ENCODE results near the gene TPCN1. TPM values are rescaled to one million over a fixed set of nuclear protein-coding genes. Genes with fewer than 3 reads are reported as not detected.

Gene TPCN1
- total RNA-seq, 1 experiment from 2014 or later: 7.6 TPM

GRCh38 chr12:113186033-113186365 is 35.3 kb upstream of the TPCN1 start:
- Histone ChIP-seq H3K27me3 (replicated peaks) (no peaks in the 10 kb centered on the region), H3K4me3 (peak overlapping the region; percentile 93), H3K4me1 (replicated peaks) (peaks cover 34% of the 10 kb centered on the region), H3K36me3 (peaks cover 48% of the 10 kb centered on the region), H3K9me3 (replicated peaks) (no peaks in the 10 kb centered on the region), H3K27ac (peak overlapping the region; percentile 97; the same call in 1 of the 2 replicates)
- no peak for DNase-seq (ENCODE audit: low read depth in 1 of 2, low spot score in 2 of 2)

- H3K4me1 ChIP-seq (replicated peaks): peaks cover 36% of the 10 kb centered on the region
- H3K4me3 ChIP-seq: peak overlapping the region; percentile 93; the same call in 1 of the 2 replicates
- no peak overlapping the region for H3K27ac ChIP-seq
- H3K36me3 ChIP-seq: peaks cover 56% of the 10 kb centered on the region
- no peaks in the 10 kb centered on the region for H3K9me3 ChIP-seq (replicated peaks)
- H3K27me3 ChIP-seq (replicated peaks): no peaks in the 10 kb centered on the region
- peak in 1 of 2 experiments; percentile 37 for DNase-seq (ENCODE audit: low read depth in 1 of 2, low spot score in 2 of 2)
Measured at GRCh38 chr12:113186666-113187325, 34.5 kb upstream of the TPCN1 start.

GRCh38 chr12:113189361-113189760 is 31.9 kb upstream of the TPCN1 start:
- Histone ChIP-seq H3K4me1 (replicated peaks) (peaks cover 56% of the 10 kb centered on the region), H3K36me3 (peaks cover 56% of the 10 kb centered on the region), H3K4me3 (no peak overlapping the region), H3K27ac (no peak overlapping the region), H3K27me3 (replicated peaks) (no peaks in the 10 kb centered on the region), H3K9me3 (replicated peaks) (no peaks in the 10 kb centered on the region)
- no peak for DNase-seq (ENCODE audit: low read depth in 1 of 2, low spot score in 2 of 2)

GRCh38 chr12:113190761-113191160 is 30.5 kb upstream of the TPCN1 start:
- DNase-seq (ENCODE audit: low read depth in 1 of 2, low spot score in 2 of 2): no peak
- Histone ChIP-seq H3K36me3 (peaks cover 48% of the 10 kb centered on the region), H3K9me3 (replicated peaks) (no peaks in the 10 kb centered on the region), H3K27me3 (replicated peaks) (no peaks in the 10 kb centered on the region), H3K27ac (no peak overlapping the region), H3K4me1 (replicated peaks) (peaks cover 70% of the 10 kb centered on the region), H3K4me3 (no peak overlapping the region)

DNA sequence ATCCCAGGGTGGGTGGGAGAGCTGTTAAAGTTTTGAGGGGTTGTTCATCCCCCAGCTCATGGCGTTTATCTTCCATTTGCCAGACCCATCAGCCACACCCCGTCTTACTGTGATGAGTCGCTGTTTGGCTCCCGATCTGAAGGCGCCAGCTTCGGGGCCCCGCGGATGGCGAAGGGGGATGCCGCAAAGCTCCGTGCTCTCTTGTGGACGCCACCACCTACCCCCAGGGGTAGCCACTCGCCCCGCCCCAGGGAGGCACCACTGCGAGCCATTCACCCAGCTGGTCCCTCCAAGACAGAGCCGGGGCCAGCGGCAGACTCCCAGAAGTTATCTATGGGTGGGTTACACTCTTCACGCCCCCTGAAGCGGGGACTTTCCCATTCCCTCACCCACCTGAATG is 30.0 kb upstream of the TPCN1 start:
- peaks cover 48% of the 10 kb centered on the region for H3K36me3 ChIP-seq
- no peak for DNase-seq (ENCODE audit: low read depth in 1 of 2, low spot score in 2 of 2)
- no peak overlapping the region for H3K27ac ChIP-seq
- H3K4me1 ChIP-seq (replicated peaks): peaks cover 67% of the 10 kb centered on the region
- H3K27me3 ChIP-seq (replicated peaks): no peaks in the 10 kb centered on the region
- H3K4me3 ChIP-seq: no peak overlapping the region
- H3K9me3 ChIP-seq (replicated peaks): no peaks in the 10 kb centered on the region

- peaks cover 26% of the 10 kb centered on the region for H3K36me3 ChIP-seq
- DNase-seq (ENCODE audit: low read depth in 1 of 2, low spot score in 2 of 2): peak; percentile 55 to 63
- H3K4me1 ChIP-seq (replicated peaks): peaks cover 52% of the 10 kb centered on the region
- no peak overlapping the region for H3K4me3 ChIP-seq
- peak overlapping the region; percentile 70 for H3K27ac ChIP-seq
- H3K9me3 ChIP-seq (replicated peaks): no peaks in the 10 kb centered on the region
- H3K27me3 ChIP-seq (replicated peaks): no peaks in the 10 kb centered on the region
Measured at GRCh38 chr12:113194971-113195391, 26.3 kb upstream of the TPCN1 start.

DNA sequence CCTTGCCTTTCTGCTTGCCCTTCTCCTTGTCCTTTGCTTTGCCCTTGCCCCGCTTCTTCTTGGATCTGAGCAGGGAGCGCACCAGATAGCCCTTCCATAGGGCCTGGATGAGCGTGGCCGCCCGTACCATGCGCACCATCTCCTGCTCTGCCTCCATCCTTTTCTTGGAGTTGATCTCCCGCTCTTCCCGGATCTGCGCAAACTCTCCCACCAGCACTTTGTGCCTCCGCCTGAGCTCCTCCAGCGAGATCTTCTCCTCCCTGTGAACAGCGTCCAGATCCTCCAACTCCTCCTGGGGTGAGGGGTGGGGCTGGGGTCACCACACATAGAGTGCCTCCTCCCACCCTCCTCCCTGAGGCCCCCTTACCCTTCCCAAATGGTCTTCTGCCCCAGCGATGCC is 25.7 kb upstream of the TPCN1 start:
- H3K27ac ChIP-seq: peak overlapping the region; percentile 70; the same call in 1 of the 2 replicates
- H3K9me3 ChIP-seq (replicated peaks): no peaks in the 10 kb centered on the region
- DNase-seq (ENCODE audit: low read depth in 1 of 2, low spot score in 2 of 2): no peak
- H3K27me3 ChIP-seq (replicated peaks): no peaks in the 10 kb centered on the region
- H3K36me3 ChIP-seq: peaks cover 23% of the 10 kb centered on the region
- peaks cover 52% of the 10 kb centered on the region for H3K4me1 ChIP-seq (replicated peaks)
- H3K4me3 ChIP-seq: no peak overlapping the region

GRCh38 chr12:113196582-113196981 is 24.7 kb upstream of the TPCN1 start:
- DNase-seq (ENCODE audit: low read depth in 1 of 2, low spot score in 2 of 2): no peak
- no peak overlapping the region for H3K4me3 ChIP-seq
- peaks cover 46% of the 10 kb centered on the region for H3K4me1 ChIP-seq (replicated peaks)
- H3K27me3 ChIP-seq (replicated peaks): no peaks in the 10 kb centered on the region
- H3K36me3 ChIP-seq: peaks cover 13% of the 10 kb centered on the region
- no peaks in the 10 kb centered on the region for H3K9me3 ChIP-seq (replicated peaks)
- H3K27ac ChIP-seq: no peak overlapping the region

- peaks cover 45% of the 10 kb centered on the region for H3K4me1 ChIP-seq (replicated peaks)
- no peaks in the 10 kb centered on the region for H3K9me3 ChIP-seq (replicated peaks)
- no peak overlapping the region for H3K27ac ChIP-seq
- H3K4me3 ChIP-seq: no peak overlapping the region
- H3K27me3 ChIP-seq (replicated peaks): no peaks in the 10 kb centered on the region
- peak; percentile 54 to 67 for DNase-seq (ENCODE audit: low read depth in 1 of 2, low spot score in 2 of 2)
- H3K36me3 ChIP-seq: peaks cover 9% of the 10 kb centered on the region
Measured at GRCh38 chr12:113196990-113197389, 24.3 kb upstream of the TPCN1 start.

- no peak for DNase-seq (ENCODE audit: low read depth in 1 of 2, low spot score in 2 of 2)
- no peaks in the 10 kb centered on the region for H3K27me3 ChIP-seq (replicated peaks)
- peaks cover 39% of the 10 kb centered on the region for H3K4me1 ChIP-seq (replicated peaks)
- H3K27ac ChIP-seq: no peak overlapping the region
- no peaks in the 10 kb centered on the region for H3K9me3 ChIP-seq (replicated peaks)
- no peak overlapping the region for H3K4me3 ChIP-seq
- H3K36me3 ChIP-seq: peaks cover 3% of the 10 kb centered on the region
Measured at GRCh38 chr12:113197518-113198077, 23.7 kb upstream of the TPCN1 start.

DNA sequence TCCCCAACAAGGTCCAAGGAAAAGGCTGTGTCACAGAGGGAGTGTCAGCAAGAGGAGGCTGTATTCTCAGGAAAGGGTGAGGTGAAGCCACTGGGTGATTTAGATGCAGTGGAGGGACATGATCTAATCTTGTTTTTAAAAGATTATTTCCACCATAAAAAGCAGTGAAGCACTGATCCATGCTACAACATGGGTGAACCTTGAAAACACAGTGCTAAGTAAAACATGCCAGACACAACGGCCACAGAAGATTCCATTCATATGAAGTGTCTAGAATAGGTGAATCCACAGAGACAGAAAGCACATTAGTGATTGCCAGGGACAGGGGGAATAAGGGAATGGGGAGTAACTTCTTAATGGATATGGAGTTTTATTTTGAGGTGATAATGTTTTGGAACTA is 23.0 kb upstream of the TPCN1 start:
- H3K36me3 ChIP-seq: no peaks in the 10 kb centered on the region
- H3K4me1 ChIP-seq (replicated peaks): peaks cover 32% of the 10 kb centered on the region
- no peaks in the 10 kb centered on the region for H3K27me3 ChIP-seq (replicated peaks)
- no peak overlapping the region for H3K27ac ChIP-seq
- no peak for DNase-seq (ENCODE audit: low read depth in 1 of 2, low spot score in 2 of 2)
- no peak overlapping the region for H3K4me3 ChIP-seq
- no peaks in the 10 kb centered on the region for H3K9me3 ChIP-seq (replicated peaks)

GRCh38 chr12:113200021-113200797 is 21.1 kb upstream of the TPCN1 start:
- Histone ChIP-seq H3K9me3 (replicated peaks) (no peaks in the 10 kb centered on the region), H3K4me3 (no peak overlapping the region), H3K36me3 (no peaks in the 10 kb centered on the region), H3K27ac (no peak overlapping the region), H3K4me1 (replicated peaks) (peaks cover 12% of the 10 kb centered on the region), H3K27me3 (replicated peaks) (no peaks in the 10 kb centered on the region)
- no peak for DNase-seq (ENCODE audit: low read depth in 1 of 2, low spot score in 2 of 2)

DNA sequence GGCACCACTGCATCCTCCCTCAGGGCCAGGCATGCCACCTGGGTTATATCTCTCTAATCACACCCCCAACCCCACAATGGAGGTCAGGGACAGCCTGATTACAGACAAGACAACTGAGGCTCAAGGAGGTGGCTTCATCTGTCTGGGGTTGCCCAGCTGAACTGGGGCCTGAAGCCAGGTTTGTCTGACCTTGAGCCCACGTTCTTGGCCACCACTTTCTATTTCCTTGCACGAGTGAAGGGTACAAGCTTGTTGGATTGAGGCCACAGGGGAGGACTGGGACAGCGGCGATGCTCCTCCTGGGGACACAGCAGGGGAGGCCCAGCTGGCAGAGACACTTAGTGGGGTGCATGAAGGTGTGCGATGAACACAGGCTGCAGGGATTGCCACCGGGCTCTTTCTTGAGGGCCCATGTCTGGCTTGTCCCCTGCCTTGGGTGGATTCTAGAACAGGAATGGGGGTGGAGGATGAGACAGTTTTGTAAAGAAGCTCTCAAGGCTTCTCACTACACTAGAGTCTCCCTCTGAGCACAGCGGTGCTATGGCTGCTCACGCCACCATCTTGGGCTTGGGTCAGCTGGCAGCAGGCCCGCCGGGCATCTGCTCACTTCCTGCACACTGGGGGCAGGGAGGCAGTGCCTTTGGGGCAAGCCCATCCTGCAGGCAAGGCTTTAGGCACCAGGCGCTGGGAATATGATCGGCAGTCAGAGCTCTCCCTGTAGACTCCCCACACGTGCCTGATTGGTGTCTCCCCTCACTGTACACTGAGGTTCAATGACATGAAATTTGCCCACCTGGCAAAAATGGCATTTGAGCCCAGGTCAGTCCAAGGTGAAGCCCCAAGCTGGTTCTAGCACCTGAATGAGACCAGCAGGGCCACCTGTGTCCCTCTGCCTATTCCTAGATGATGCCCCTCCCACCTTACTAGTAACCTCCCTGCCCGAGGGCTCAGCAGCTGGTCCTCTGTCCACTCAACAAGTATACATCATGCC is 19.8 kb upstream of the TPCN1 start:
- Histone ChIP-seq H3K9me3 (replicated peaks) (no peaks in the 10 kb centered on the region), H3K27me3 (replicated peaks) (no peaks in the 10 kb centered on the region), H3K4me1 (replicated peaks) (peaks cover 7% of the 10 kb centered on the region; the same call in 1 of the 2 replicates), H3K36me3 (no peaks in the 10 kb centered on the region), H3K4me3 (no peak overlapping the region), H3K27ac (no peak overlapping the region)
- no peak for DNase-seq (ENCODE audit: low read depth in 1 of 2, low spot score in 2 of 2)
